PC-3 (cell line): ENCODE data around the gene GADD45B.

Source experiments
- EZH2 ChIP-seq: fragments of 300-600 bp; sonication (generic); IDR thresholded peaks from one replicate; pipeline ENCODE4 v1.6.1; 2017; ENCODE audit warnings: antibody characterized with exemption, mild to moderate bottlenecking, low read length; ENCODE audit not compliant: unreplicated experiment
- TF ChIP-seq, protein P1 (sequence below): fragments of 300-600 bp; sonication (generic); conservative IDR thresholded peaks from 2 replicates; pipeline ENCODE4 v1.5.1; 2017; ENCODE audit warnings: antibody characterized with exemption, low read depth, mild to moderate bottlenecking, low read length

DNA sequence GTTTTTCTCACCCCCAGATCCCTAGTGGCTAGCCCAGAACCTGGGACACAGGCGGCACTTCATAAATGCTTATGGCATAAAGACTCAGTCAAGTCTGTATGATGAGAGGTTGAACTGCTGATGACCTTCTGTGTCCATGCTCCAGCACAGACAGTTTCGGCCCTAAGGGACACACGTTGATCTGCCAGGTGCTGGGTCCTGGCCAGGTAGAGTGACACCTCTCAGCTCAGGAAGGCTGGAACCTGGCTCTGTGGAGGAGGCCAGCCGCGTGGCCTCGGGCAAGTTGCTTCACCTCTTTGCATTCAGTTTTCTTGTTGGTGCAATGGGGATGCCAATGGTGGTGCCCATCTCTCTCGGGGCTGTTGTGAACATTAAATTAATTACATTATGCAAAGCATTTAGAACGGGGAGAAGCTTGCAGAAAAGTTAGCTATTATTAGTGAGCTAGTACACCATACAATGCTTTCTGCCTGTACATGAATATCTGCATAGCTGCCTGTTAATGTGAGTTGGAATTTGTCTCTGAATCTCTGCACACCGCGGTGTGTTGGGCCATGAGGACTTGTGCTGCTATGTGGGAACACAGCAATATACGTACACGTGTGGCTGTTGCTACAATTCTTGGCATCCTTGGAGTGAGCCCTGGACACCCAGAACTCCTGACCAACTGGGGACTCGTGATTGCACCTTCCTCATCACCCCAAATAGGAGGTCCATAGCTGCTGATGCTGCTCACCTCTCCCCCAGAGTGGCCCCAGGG, 8.4 kb downstream of the GADD45B start:
- TF ChIP-seq, protein P1, sequence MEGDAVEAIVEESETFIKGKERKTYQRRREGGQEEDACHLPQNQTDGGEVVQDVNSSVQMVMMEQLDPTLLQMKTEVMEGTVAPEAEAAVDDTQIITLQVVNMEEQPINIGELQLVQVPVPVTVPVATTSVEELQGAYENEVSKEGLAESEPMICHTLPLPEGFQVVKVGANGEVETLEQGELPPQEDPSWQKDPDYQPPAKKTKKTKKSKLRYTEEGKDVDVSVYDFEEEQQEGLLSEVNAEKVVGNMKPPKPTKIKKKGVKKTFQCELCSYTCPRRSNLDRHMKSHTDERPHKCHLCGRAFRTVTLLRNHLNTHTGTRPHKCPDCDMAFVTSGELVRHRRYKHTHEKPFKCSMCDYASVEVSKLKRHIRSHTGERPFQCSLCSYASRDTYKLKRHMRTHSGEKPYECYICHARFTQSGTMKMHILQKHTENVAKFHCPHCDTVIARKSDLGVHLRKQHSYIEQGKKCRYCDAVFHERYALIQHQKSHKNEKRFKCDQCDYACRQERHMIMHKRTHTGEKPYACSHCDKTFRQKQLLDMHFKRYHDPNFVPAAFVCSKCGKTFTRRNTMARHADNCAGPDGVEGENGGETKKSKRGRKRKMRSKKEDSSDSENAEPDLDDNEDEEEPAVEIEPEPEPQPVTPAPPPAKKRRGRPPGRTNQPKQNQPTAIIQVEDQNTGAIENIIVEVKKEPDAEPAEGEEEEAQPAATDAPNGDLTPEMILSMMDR = no peak
- TF ChIP-seq EZH2 = no peak
